ENCODE measurements around the gene ADARB2. TPM values are rescaled to one million over a fixed set of nuclear protein-coding genes. Genes with fewer than 3 reads are reported as not detected.

The ADARB2 gene
- total RNA-seq, 1 donor from 2014 or later = 38.7 TPM

DNA sequence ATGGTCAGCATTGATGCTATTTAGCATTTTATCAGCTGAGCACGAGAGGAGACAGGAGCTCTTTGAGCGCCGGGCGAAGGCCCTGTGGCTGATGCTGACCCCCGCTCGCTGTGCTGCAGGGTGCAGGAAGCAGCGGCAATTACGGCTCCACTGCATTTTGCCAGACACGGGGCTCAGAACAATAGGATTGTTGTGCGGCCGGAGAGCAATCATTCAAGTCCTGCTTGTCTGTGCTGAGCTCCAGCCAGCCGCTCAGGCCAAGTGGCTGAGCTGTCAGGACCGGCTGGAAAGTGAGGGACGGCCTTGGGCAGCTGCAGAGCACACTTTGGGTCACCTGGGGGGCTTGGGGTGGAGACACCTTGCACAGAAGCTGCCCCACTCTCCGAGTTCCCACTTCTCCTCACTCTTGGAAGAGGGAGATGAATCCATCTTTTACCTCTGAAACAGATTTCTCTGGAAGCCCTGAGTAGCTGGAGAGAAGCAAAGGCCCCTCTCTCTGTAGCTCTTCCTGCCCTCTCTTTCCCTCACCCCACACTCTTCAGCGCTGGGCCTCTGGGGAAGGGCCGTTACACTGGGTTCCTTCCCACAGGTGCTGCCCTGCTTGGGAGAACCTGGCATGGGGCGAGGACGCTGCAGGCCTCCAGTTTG lies 17.3 kb upstream of the ADARB2 start:
- H3K27me3 Mint-ChIP-seq (ENCODE audit: unreplicated experiment) = peaks cover 31% of the 10 kb centered on the region
- peaks cover 4% of the 10 kb centered on the region for H3K4me1 Mint-ChIP-seq (ENCODE audit: unreplicated experiment)
- TF ChIP-seq, protein P1, sequence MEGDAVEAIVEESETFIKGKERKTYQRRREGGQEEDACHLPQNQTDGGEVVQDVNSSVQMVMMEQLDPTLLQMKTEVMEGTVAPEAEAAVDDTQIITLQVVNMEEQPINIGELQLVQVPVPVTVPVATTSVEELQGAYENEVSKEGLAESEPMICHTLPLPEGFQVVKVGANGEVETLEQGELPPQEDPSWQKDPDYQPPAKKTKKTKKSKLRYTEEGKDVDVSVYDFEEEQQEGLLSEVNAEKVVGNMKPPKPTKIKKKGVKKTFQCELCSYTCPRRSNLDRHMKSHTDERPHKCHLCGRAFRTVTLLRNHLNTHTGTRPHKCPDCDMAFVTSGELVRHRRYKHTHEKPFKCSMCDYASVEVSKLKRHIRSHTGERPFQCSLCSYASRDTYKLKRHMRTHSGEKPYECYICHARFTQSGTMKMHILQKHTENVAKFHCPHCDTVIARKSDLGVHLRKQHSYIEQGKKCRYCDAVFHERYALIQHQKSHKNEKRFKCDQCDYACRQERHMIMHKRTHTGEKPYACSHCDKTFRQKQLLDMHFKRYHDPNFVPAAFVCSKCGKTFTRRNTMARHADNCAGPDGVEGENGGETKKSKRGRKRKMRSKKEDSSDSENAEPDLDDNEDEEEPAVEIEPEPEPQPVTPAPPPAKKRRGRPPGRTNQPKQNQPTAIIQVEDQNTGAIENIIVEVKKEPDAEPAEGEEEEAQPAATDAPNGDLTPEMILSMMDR (IDR thresholded peaks at IDR 0.05) = no peak
- H3K9me3 Mint-ChIP-seq (ENCODE audit: unreplicated experiment) = peaks cover 19% of the 10 kb centered on the region
- H3K27ac Mint-ChIP-seq (ENCODE audit: unreplicated experiment) = no peak overlapping the region
- DNase-seq (ENCODE audit: extremely low spot score, unreplicated experiment) = no peak
- H3K36me3 Mint-ChIP-seq (ENCODE audit: unreplicated experiment) = peaks cover 10% of the 10 kb centered on the region
- H3K4me3 Mint-ChIP-seq (ENCODE audit: unreplicated experiment) = no peak overlapping the region

DNA sequence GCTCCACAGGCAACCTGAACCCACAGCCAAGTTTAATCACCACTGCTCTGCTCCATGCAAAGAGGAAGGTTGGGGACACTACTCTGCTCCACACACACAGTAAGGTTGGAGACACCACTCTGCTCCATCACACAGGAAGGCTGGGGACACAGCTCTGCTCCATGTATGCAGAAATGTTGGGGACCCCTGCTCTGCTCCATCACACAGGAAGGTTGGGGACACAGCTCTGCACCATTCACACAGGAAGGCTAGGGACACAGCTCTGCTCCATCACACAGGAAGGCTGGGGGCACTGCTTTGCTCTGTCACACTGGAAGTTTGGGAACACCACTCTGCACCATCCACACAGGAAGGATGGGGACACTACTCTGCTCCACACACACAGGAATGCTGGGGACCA lies 14.8 kb upstream of the ADARB2 start:
- DNase-seq (ENCODE audit: extremely low spot score, unreplicated experiment) = no peak
- Mint-ChIP-seq H3K27ac (ENCODE audit: unreplicated experiment) (no peak overlapping the region), H3K4me3 (ENCODE audit: unreplicated experiment) (no peak overlapping the region), H3K9me3 (ENCODE audit: unreplicated experiment) (peaks cover 25% of the 10 kb centered on the region), H3K36me3 (ENCODE audit: unreplicated experiment) (peaks cover 4% of the 10 kb centered on the region), H3K27me3 (ENCODE audit: unreplicated experiment) (peaks cover 38% of the 10 kb centered on the region), H3K4me1 (ENCODE audit: unreplicated experiment) (peaks cover 4% of the 10 kb centered on the region)
- TF ChIP-seq, protein P1 (IDR thresholded peaks at IDR 0.05) = no peak

DNA sequence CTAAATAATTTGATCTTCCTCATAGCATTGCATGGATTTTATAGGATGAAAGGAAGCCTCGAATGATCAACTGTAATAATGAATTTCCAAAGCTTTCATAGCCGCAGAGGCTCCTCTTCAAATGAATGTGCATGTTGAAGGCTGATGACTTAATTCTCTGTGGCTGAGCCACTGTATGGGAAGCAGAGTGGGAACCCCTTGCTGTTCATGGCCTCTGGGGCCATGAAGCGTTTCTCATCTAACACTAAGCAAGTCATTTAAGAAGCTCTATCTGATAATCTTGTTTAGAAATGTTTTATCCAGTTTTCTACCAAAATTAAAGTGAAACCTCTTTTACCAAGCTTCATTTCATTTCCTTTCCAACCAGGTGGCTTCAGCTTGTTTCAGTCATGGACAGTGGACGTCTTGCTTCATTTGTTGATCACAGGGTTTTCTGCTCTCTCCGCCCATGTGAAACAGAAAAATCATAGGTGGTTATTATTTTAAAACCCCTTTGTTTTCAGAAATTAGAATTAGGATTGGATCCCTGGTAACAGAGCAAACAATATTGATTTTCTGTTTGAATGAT lies 10.3 kb upstream of the ADARB2 start:
- no peak for DNase-seq (ENCODE audit: extremely low spot score, unreplicated experiment)
- Mint-ChIP-seq H3K27me3 (ENCODE audit: unreplicated experiment) (peaks cover 42% of the 10 kb centered on the region), H3K4me3 (ENCODE audit: unreplicated experiment) (no peak overlapping the region), H3K4me1 (ENCODE audit: unreplicated experiment) (no peaks in the 10 kb centered on the region), H3K27ac (ENCODE audit: unreplicated experiment) (no peak overlapping the region), H3K36me3 (ENCODE audit: unreplicated experiment) (peaks cover 4% of the 10 kb centered on the region), H3K9me3 (ENCODE audit: unreplicated experiment) (peaks cover 25% of the 10 kb centered on the region)
- TF ChIP-seq, protein P1 (IDR thresholded peaks at IDR 0.05) = no peak

DNA sequence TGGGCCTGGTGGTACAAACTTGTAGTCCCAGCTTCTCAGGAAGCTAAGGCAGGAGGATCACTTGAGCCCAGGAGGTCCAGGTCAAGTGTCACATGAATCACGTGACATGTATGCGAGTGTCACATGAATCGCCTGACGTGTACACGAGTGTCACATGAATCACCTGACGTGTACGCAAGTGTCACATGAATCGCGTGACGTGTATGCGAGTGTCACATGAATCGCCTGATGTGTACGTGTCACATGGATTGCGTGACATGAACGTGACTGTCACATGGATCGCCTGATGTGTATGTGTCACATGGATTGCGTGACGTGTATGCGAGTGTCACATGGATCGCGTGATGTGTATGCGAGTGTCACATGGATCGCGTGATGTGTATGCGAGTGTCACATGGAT lies 9.5 kb upstream of the ADARB2 start:
- Mint-ChIP-seq H3K9me3 (ENCODE audit: unreplicated experiment) (peaks cover 25% of the 10 kb centered on the region), H3K27me3 (ENCODE audit: unreplicated experiment) (peaks cover 38% of the 10 kb centered on the region), H3K4me3 (ENCODE audit: unreplicated experiment) (no peak overlapping the region), H3K36me3 (ENCODE audit: unreplicated experiment) (peaks cover 4% of the 10 kb centered on the region), H3K4me1 (ENCODE audit: unreplicated experiment) (no peaks in the 10 kb centered on the region), H3K27ac (ENCODE audit: unreplicated experiment) (no peak overlapping the region)
- TF ChIP-seq, protein P1 (IDR thresholded peaks at IDR 0.05) = no peak
- no peak for DNase-seq (ENCODE audit: extremely low spot score, unreplicated experiment)

DNA sequence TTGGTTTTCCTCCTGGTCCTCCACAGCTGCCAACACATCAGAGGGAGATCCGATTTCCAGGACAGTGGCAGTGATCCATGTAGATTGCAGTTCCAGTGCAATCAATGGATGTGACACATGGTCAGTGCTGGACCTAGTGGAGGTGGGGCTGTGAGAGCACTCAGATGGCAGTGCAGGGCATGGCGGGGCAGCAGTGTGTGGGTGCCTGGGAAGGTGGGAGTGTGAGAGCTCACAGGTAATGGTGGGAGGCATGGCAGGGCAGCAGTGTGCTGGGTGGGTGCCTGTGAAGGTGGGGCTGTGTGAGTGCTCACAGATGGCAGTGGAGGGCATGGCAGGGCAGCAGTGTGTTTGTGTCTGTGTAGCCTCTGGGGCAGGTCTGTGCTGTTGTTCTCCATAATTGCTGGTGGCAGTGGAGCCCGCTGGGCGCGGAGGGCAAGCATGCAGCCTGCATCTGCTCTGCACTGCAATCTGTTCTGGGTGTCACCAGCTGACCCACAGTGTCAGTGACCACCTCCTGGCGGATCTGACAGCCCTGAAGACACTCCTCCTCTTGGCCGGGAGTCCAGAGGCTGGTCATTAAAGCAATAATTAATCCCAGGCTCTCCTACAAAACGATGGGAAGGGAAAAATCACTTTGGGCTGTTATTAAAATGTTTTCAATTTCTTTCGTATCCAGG lies 8.6 kb upstream of the ADARB2 start:
- no peaks in the 10 kb centered on the region for H3K4me1 Mint-ChIP-seq (ENCODE audit: unreplicated experiment)
- peaks cover 41% of the 10 kb centered on the region for H3K27me3 Mint-ChIP-seq (ENCODE audit: unreplicated experiment)
- peaks cover 4% of the 10 kb centered on the region for H3K36me3 Mint-ChIP-seq (ENCODE audit: unreplicated experiment)
- no peak for DNase-seq (ENCODE audit: extremely low spot score, unreplicated experiment)
- H3K4me3 Mint-ChIP-seq (ENCODE audit: unreplicated experiment) = no peak overlapping the region
- TF ChIP-seq, protein P1 (IDR thresholded peaks at IDR 0.05) = no peak
- peaks cover 19% of the 10 kb centered on the region for H3K9me3 Mint-ChIP-seq (ENCODE audit: unreplicated experiment)
- no peak overlapping the region for H3K27ac Mint-ChIP-seq (ENCODE audit: unreplicated experiment)
